K562 (cell line): Measurements from ENCODE around the gene DSCAM. TPM values are rescaled to one million over a fixed set of nuclear protein-coding genes. Genes with fewer than 3 reads are reported as not detected.
A peak's percentile ranks its signal among the peaks of the same experiment; 100 is the strongest.

Experiments
- ATAC-seq: fragments of 200-7000 bp; cut with Tn5 transposase; 3 replicates; pipeline ENCODE4 v1.9.1; 2020; ENCODE audit warnings: moderate library complexity
- BruUV-seq: library from RNA; stranded (reverse); fragments of 400-500 nt; replicated peaks from 2 replicates; lab custom pipeline; 2021; lab: Mats Ljungman, UMichigan
- CTCF ChIA-PET: fragments of 300-600 bp; formaldehyde crosslinking; extraction: SDS; loops from one replicate; lab custom pipeline; 2021; ENCODE audit warnings: low intra/inter-chr PET ratio; lab: Yijun Ruan, JAX
- POLR2A ChIA-PET: fragments of 300-600, 350-650 bp; sonication (Branson Sonifier 250); formaldehyde crosslinking; extraction: SDS; loops from one replicate; lab custom pipeline; 2021; ENCODE audit warnings: antibody characterized with exemption, inconsistent platforms; lab: Yijun Ruan, JAX
- DNase-seq, 4 experiments: peaks; one replicate each; pipeline versions ENCODE4 v3.0.0 to v3.0.0-alpha.2; 2011 to 2018; ENCODE audit warnings: low spot score in 3 of 4, mixed read lengths in 3 of 4; ENCODE audit errors: extremely low read depth in 1 of 4
- FAIRE-seq: peaks from 2 replicates; lab custom pipeline; 2011; peaks lifted over from hg19 to GRCh38; lab: Jason Lieb, UNC
- H2AFZ ChIP-seq: 2 replicates; pipeline ENCODE4 v1.6.0; 2011; ENCODE audit warnings: low read depth, low read length, control low read depth, inconsistent platforms
- H3K27ac ChIP-seq: fragments of 200-600 bp; 3 replicates; pipeline ENCODE4 v1.8.0; 2011; ENCODE audit warnings: low read depth, mild to moderate bottlenecking, control low read depth, inconsistent platforms, low read length, moderate library complexity, mixed read lengths; ENCODE audit errors: extremely low read depth
- H3K27me3 ChIP-seq, 2 experiments: fragments of 300-600 bp in 1 of 2; 2 replicates in 1 of 2; 3 replicates in 1 of 2; pipeline versions ENCODE4 v1.6.0 to v1.8.0; 2011; ENCODE audit warnings: inconsistent platforms in 2 of 2, low read length in 2 of 2, mild to moderate bottlenecking in 1 of 2, mixed read lengths in 1 of 2, moderate library complexity in 1 of 2; ENCODE audit not compliant: control insufficient read depth in 2 of 2, insufficient read depth in 2 of 2
- H3K36me3 ChIP-seq: fragments of 300-600 bp; 3 replicates; pipeline ENCODE4 v1.8.0; 2011; ENCODE audit warnings: mild to moderate bottlenecking, low read length, inconsistent platforms; ENCODE audit not compliant: control insufficient read depth, insufficient read depth
- H3K4me1 ChIP-seq, 2 experiments: fragments of 200-600 bp in 1 of 2; replicated peaks in 1 of 2; 2 replicates in 1 of 2; 3 replicates in 1 of 2; pipeline versions ENCODE4 v1.5.1 to v1.8.0; 2011; ENCODE audit warnings: inconsistent platforms in 2 of 2, low read length in 2 of 2, mild to moderate bottlenecking in 1 of 2, mixed read lengths in 1 of 2, moderate library complexity in 1 of 2; ENCODE audit not compliant: control insufficient read depth in 2 of 2, insufficient read depth in 2 of 2
- H3K4me2 ChIP-seq: 2 replicates; pipeline ENCODE4 v1.6.1; 2011; ENCODE audit warnings: low read length, control low read depth, inconsistent platforms, mixed read lengths; ENCODE audit not compliant: insufficient read depth
- H3K4me3 ChIP-seq: fragments of 200-600 bp; sonication (generic), shearing (Covaris generic); 2 replicates; pipeline ENCODE4 v1.5.1; 2016; ENCODE audit warnings: control low read depth, inconsistent platforms
- H3K79me2 ChIP-seq: fragments of 200-600 bp; 3 replicates; pipeline ENCODE4 v1.8.0; 2011; ENCODE audit warnings: low read length, inconsistent platforms; ENCODE audit not compliant: control insufficient read depth, insufficient read depth
- H3K9ac ChIP-seq, 2 experiments: 2 replicates each; pipeline versions ENCODE4 v1.6.0 to v1.6.1; 2011; ENCODE audit warnings: low read depth in 2 of 2, low read length in 2 of 2, control low read depth in 1 of 2, inconsistent platforms in 1 of 2, mild to moderate bottlenecking in 1 of 2, mixed read lengths in 1 of 2; ENCODE audit not compliant: insufficient read depth in 1 of 2
- H3K9me1 ChIP-seq: one replicate; pipeline ENCODE4 v1.6.0; 2011; ENCODE audit warnings: inconsistent platforms, mild to moderate bottlenecking, low read length, moderate library complexity; ENCODE audit not compliant: control insufficient read depth, insufficient read depth
- H3K9me3 ChIP-seq: replicated peaks from 2 replicates; pipeline ENCODE4 v1.5.1; 2011; ENCODE audit warnings: low read depth, low read length, inconsistent platforms; ENCODE audit not compliant: control insufficient read depth, insufficient read depth
- H4K20me1 ChIP-seq: replicated peaks from 2 replicates; pipeline ENCODE4 v1.6.1; 2011; ENCODE audit warnings: low read length, inconsistent platforms, mixed read lengths; ENCODE audit not compliant: control insufficient read depth, insufficient read depth
- CEBPG ChIP-seq, 3 experiments: fragments of 200-800 bp in 1 of 3; sonication (Bioruptor generic) in 1 of 3; sonication (generic) in 1 of 3; formaldehyde crosslinking in 1 of 3; IDR thresholded peaks in 2 of 3; conservative IDR thresholded peaks in 1 of 3; 2 replicates each; pipeline versions ENCODE4 v1.6.1 to v1.8.0; 2016 to 2022; ENCODE audit warnings: missing compliant biosample characterization in 2 of 3, missing genetic modification characterization in 2 of 3, mild to moderate bottlenecking in 1 of 3, missing genetic modification reagents in 1 of 3
- DPF2 ChIP-seq: fragments of 450-650 bp; IDR thresholded peaks from 2 replicates; pipeline ENCODE4 v1.6.1; 2016
- GABPB2 ChIP-seq: fragments of 250-450 bp; sonication (Bioruptor Pico); conservative IDR thresholded peaks from 2 replicates; pipeline ENCODE4 v1.5.1; 2021; ENCODE audit warnings: mild to moderate bottlenecking
- GATAD2A ChIP-seq: fragments of 450-650 bp; IDR thresholded peaks from 2 replicates; pipeline ENCODE4 v1.6.1; 2017
- NFIC ChIP-seq: fragments of 450-650 bp; IDR thresholded peaks from 2 replicates; pipeline ENCODE4 v1.6.1; 2017; ENCODE audit warnings: mild to moderate bottlenecking, inconsistent platforms
- RBM34 ChIP-seq: fragments of 200-400 bp; formaldehyde crosslinking; IDR thresholded peaks from 2 replicates; pipeline ENCODE4 v1.6.1; 2018; ENCODE audit warnings: low read length, borderline replicate concordance; ENCODE audit not compliant: insufficient read depth
- WGBS: fragments of 100-300 bp; shearing (Covaris generic); methylation state at CpG from one replicate; pipeline ENCODE4 v1.1.6; 2016; ENCODE audit warnings: low coverage, mixed read lengths; ENCODE audit not compliant: insufficient coverage; ENCODE audit errors: missing lambda C conversion rate; 5-methylcytosine and 5-hydroxymethylcytosine counted together
- in situ Hi-C: fragments of 300-500 bp; cut with MboI; formaldehyde crosslinking; loops from 4 replicates; pipeline ENCODE4 v1.15.0; 2018; ENCODE audit warnings: inconsistent platforms, mixed read lengths
- intact Hi-C: fragments of 100-400 bp; cut with micrococcal nuclease; formaldehyde crosslinking; loops from 2 replicates; pipeline ENCODE4 v1.14.2; 2022
- polyA plus RNA-seq, 8 experiments: library from polyadenylated mRNA; depleted of rRNA in 4 of 8; stranded (reverse) in 5 of 8; unstranded in 3 of 8; fragments of >200 nt; fragmentation: Nextera tagmentation in 2 of 8; fragmentation: Illumina TruSeq in 1 of 8; extraction: Ambion mirVana in 2 of 8; extraction: Trizol in 1 of 8; gene quantifications; 2 replicates each; pipeline versions ENCODE4 v1.2.1 to v1.2.3, GENCODE V29; 2011 to 2014; ENCODE audit warnings: inconsistent platforms in 1 of 8, missing spikeins in 1 of 8
- total RNA-seq, 7 experiments: library from RNA; depleted of rRNA in 6 of 7; stranded (reverse); fragments of >200 nt in 6 of 7; fragmentation: Illumina TruSeq in 2 of 7; extraction: Trizol in 2 of 7; gene quantifications; 2 replicates each; pipeline versions ENCODE4 v1.2.1 to v1.2.3, GENCODE V29; 2011 to 2021; ENCODE audit warnings: low replicate concordance in 1 of 7
- TF ChIP-seq, protein P1 (sequence below): sonication (generic); formaldehyde crosslinking; IDR thresholded peaks from 2 replicates; pipeline ENCODE4 v1.8.1; 2023; ENCODE audit warnings: mild to moderate bottlenecking, missing genetic modification reagents

Gene DSCAM
- total and polyA plus RNA-seq, 9 of the 15 experiments (the other 6 are each of a cell fraction or from before 2014, with no cell fraction given): not detected

DNA sequence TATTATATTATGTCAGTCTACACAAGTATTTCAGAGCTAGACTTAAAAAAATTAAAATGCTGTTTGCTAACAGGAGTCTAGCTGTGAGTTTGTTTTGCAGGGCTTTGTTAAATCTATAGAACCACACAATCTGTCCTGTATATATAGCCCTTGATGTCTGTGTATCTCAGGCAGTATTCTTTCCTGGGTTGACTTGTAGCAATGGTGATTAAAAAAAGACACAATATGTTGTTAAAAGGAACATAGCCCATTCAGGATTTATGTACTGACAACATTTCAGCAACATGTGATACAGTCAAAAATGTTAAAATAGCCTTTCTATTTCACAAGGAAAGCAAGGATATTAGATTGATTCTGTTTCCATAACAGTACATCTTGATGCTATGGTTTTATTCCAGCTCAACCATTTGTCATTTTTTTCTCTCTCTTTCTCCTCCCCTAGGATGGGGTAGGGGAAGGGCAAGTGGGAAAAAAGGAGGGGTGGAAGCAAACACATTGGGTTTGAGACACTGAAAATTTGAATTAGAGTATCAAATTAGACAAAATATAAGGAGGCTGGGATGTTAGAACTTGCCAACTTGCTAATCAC lies 139.2 kb downstream of the DSCAM start:
- no peaks in the 10 kb centered on the region for H3K9me1 ChIP-seq
- H3K79me2 ChIP-seq: no peaks in the 10 kb centered on the region
- no peak overlapping the region for H3K4me2 ChIP-seq
- no peaks in the 10 kb centered on the region; the same call in 1 of the 2 replicates for H3K9me3 ChIP-seq
- intact Hi-C loops: no loop called here
- no peak overlapping the region for H3K9ac ChIP-seq
- FAIRE-seq: no peak
- in situ Hi-C loops: no loop called here
- TF ChIP-seq GATAD2A (no peak), GABPB2 (CRISPR knock-in tag) (no peak), NFIC (no peak), DPF2 (no peak)
- no peak for ATAC-seq
- H3K4me3 ChIP-seq: no peak overlapping the region
- ChIA-PET CTCF (no interaction called here), POLR2A (no interaction called here)
- H2AFZ ChIP-seq: no peak overlapping the region
- H3K4me1 ChIP-seq: no peaks in the 10 kb centered on the region
- no peak for DNase-seq
- BruUV-seq: no TSS peak
- no peaks in the 10 kb centered on the region for H3K36me3 ChIP-seq
- H4K20me1 ChIP-seq: no peaks in the 10 kb centered on the region
- no peak overlapping the region for H3K27ac ChIP-seq
- H3K27me3 ChIP-seq: no peaks in the 10 kb centered on the region

DNA sequence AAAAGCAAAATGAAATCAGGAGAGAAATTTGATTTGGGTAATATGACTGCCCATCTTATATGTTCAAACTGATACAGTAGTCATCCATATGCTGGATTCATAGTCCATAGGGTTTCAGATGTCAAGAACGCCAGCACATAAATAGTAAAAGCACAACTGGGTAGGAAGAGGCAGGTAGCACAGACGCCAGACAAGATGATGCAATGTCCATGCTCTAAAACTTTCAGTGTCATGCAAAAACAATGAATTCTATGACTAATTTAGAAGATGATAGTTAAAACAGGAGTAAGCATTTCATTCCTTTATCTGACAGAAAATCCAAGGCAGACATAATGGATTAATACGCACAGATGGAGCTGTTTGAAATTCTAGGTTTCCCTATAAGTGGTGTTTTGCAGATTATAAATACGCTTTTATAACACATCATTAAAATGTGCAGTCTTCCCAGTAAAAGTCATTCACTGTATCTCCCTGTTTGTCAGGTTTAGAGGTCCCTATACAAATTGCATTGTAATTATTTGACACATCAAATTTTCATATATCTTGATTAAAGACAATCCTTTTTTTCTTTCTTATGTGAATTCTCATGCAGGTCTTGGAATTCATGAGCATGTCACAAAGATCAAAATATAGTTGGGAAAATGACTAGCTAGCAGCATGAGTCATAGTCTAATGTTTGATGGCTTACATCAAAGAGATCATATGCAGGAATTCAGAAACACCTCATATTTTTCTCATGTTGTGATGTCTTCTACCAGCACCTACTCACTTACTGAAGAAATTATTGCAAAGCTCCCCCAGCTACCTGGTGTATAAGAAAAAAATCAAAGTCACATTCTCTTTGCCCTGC lies 139.9 kb downstream of the DSCAM start:
- intact Hi-C loops (no loop called here), in situ Hi-C loops (no loop called here)
- H3K27me3 ChIP-seq: no peaks in the 10 kb centered on the region
- H3K4me2 ChIP-seq: no peak overlapping the region
- ChIA-PET CTCF (no interaction called here), POLR2A (interaction anchor here (0.6 kb wide), 1 partner anchor 84 kb away, joined by 3 read pairs; no protein-coding TSS in a partner anchor)
- H3K9me3 ChIP-seq: no peaks in the 10 kb centered on the region; the same call in 1 of the 2 replicates
- no peak overlapping the region for H2AFZ ChIP-seq
- WGBS: 1% methylated on average over 4 of the region's 4 CpGs
- no peaks in the 10 kb centered on the region for H3K79me2 ChIP-seq
- DNase-seq: no peak
- BruUV-seq: no TSS peak
- no peak overlapping the region for H3K4me3 ChIP-seq
- H4K20me1 ChIP-seq: no peaks in the 10 kb centered on the region
- no peak for ATAC-seq
- no peaks in the 10 kb centered on the region for H3K4me1 ChIP-seq
- H3K9me1 ChIP-seq: no peaks in the 10 kb centered on the region
- TF ChIP-seq, protein P1, sequence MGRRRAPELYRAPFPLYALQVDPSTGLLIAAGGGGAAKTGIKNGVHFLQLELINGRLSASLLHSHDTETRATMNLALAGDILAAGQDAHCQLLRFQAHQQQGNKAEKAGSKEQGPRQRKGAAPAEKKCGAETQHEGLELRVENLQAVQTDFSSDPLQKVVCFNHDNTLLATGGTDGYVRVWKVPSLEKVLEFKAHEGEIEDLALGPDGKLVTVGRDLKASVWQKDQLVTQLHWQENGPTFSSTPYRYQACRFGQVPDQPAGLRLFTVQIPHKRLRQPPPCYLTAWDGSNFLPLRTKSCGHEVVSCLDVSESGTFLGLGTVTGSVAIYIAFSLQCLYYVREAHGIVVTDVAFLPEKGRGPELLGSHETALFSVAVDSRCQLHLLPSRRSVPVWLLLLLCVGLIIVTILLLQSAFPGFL: no peak
- TF ChIP-seq RBM34 (no peak), CEBPG (CRISPR knock-in tag; IDR thresholded peaks at IDR 0.05) (no peak), CEBPG (tag; conservative IDR thresholded peaks at IDR 0.05 in 1 of 2, IDR thresholded peaks at IDR 0.05 in 1 of 2) (0 out of 4 replicates have a peak, but pooled peaks of 1 of the 2 experiments have one; percentile 13)
- no peaks in the 10 kb centered on the region for H3K36me3 ChIP-seq
- no peak overlapping the region for H3K9ac ChIP-seq
- no peak overlapping the region for H3K27ac ChIP-seq
- no peak for FAIRE-seq
